GM19467 (cell line): ENCODE results near the gene CDCA5.

ENCODE experiments used
- ATAC-seq: cut with Tn5 transposase; IDR thresholded peaks from one replicate; pipeline ENCODE4 v1.9.1; 2021; ENCODE audit warnings: mild to moderate bottlenecking, moderate library complexity; ENCODE audit not compliant: unreplicated experiment

CDCA5 gene

GRCh38 chr11:65083834-65084597, at the start of gene CDCA5, which contains the start of gene ZFPL1:
CDCA5 (minus strand) TSS chr11:65084040; CDS start chr11:65083978, 62 bp downstream.
ZFPL1 (plus strand) TSS chr11:65084222; CDS start chr11:65084699, 477 bp downstream.
- ATAC-seq = peak; percentile 65

GRCh38 chr11:65132988-65133700, 49.3 kb upstream of the CDCA5 start:
- ATAC-seq = no peak

- no peak for ATAC-seq
These were observed 48.6 kb upstream of the CDCA5 start for GRCh38 chr11:65132238-65132987.

GRCh38 chr11:65131895-65132237, 48.0 kb upstream of the CDCA5 start:
- no peak for ATAC-seq

- no peak for ATAC-seq
These were observed 47.6 kb upstream of the CDCA5 start for GRCh38 chr11:65131417-65131776.

- ATAC-seq = no peak
These were observed 47.0 kb upstream of the CDCA5 start for GRCh38 chr11:65130631-65131416.

GRCh38 chr11:65129649-65130441, 46.0 kb upstream of the CDCA5 start:
- no peak for ATAC-seq

GRCh38 chr11:65128182-65129145, 44.6 kb upstream of the CDCA5 start:
- ATAC-seq = no peak

GRCh38 chr11:65127473-65128181, 43.8 kb upstream of the CDCA5 start:
- ATAC-seq = no peak

- ATAC-seq = no peak
These were observed 42.9 kb upstream of the CDCA5 start for GRCh38 chr11:65126624-65127274.

GRCh38 chr11:65125197-65126056, 41.6 kb upstream of the CDCA5 start:
- ATAC-seq = no peak

GRCh38 chr11:65124480-65125196, 40.8 kb upstream of the CDCA5 start:
- ATAC-seq = no peak

GRCh38 chr11:65121865-65122696, 38.2 kb upstream of the CDCA5 start, which contains the start of the genes FAU and MRPL49:
FAU (minus strand) TSS chr11:65122134; CDS start chr11:65121813, 321 bp downstream.
MRPL49 (plus strand) TSS chr11:65122321; CDS start chr11:65122347, 26 bp downstream.
- ATAC-seq = peak; percentile 58

- ATAC-seq = no peak
These were observed 37.6 kb upstream of the CDCA5 start for GRCh38 chr11:65121447-65121864.

- ATAC-seq = no peak
These were observed 37.0 kb upstream of the CDCA5 start for GRCh38 chr11:65120831-65121230.
